Stimulated activated CD8-positive, alpha-beta memory T cell treated with anti-CD3 and anti-CD28 coated beads, Interleukin-7, amount 100 ng/mL, for 1 hour (primary cell): ENCODE results near the gene ITGAE.
"Not testable (repeated sequence)": the region's sequence is repeated elsewhere in the genome, so short reads cannot be mapped to it uniquely, and the experiment has no call there.

ENCODE experiments used
- DNase-seq, 2 donors: peaks; one replicate each; pipeline ENCODE4 v3.0.0-alpha.2; 2020; ENCODE audit warnings: low read depth in 2 of 2

Gene ITGAE, protein sequence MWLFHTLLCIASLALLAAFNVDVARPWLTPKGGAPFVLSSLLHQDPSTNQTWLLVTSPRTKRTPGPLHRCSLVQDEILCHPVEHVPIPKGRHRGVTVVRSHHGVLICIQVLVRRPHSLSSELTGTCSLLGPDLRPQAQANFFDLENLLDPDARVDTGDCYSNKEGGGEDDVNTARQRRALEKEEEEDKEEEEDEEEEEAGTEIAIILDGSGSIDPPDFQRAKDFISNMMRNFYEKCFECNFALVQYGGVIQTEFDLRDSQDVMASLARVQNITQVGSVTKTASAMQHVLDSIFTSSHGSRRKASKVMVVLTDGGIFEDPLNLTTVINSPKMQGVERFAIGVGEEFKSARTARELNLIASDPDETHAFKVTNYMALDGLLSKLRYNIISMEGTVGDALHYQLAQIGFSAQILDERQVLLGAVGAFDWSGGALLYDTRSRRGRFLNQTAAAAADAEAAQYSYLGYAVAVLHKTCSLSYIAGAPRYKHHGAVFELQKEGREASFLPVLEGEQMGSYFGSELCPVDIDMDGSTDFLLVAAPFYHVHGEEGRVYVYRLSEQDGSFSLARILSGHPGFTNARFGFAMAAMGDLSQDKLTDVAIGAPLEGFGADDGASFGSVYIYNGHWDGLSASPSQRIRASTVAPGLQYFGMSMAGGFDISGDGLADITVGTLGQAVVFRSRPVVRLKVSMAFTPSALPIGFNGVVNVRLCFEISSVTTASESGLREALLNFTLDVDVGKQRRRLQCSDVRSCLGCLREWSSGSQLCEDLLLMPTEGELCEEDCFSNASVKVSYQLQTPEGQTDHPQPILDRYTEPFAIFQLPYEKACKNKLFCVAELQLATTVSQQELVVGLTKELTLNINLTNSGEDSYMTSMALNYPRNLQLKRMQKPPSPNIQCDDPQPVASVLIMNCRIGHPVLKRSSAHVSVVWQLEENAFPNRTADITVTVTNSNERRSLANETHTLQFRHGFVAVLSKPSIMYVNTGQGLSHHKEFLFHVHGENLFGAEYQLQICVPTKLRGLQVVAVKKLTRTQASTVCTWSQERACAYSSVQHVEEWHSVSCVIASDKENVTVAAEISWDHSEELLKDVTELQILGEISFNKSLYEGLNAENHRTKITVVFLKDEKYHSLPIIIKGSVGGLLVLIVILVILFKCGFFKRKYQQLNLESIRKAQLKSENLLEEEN

DNA sequence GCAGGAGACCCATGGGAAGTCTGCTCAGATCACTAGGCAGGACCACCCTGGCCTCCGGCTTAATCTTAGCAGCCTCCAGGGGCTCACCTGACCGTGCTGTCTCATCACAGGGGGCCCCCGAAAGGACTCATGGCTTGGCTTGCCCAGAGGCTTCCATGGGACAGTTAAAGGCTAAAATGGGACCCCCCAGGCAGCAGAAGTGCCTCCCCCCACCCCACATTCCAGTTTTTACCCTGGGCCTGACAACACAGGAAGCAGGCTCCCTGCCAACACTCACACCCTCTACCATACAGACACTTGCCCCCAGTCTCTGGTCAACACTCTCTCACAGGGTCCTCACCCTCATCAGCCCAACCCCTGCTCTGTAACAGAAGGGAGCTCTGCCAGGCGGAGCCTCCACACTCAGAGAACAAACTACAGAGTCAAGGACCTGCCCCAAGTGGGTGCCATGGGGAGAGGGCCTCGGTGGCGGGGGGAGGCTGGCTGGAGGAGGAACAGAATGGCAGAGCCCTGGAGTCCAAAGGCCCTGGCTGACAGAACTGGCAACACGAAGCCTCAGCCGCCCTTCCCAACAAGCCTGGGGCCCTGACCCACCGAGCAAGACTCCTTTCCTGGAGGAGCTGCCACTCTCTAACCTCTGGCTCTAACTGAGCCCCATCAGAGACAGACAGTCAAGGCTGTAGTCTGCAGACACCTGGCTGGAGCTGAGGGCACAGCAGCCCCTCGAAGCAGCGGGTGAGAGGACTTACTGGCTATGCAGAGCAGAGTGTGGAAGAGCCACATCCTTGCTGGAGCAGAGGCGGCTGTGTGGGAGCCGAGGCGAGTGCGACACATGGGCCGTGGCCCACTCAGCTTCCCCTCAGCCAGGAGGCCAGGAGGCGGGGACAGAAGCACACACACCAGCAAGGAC is at the start of gene ITGAE:
TSS of gene ITGAE (minus strand) at position 827 of the 910 bp plus-strand sequence. CDS start at position 783, 44 bp downstream.
- no peak for DNase-seq

DNA sequence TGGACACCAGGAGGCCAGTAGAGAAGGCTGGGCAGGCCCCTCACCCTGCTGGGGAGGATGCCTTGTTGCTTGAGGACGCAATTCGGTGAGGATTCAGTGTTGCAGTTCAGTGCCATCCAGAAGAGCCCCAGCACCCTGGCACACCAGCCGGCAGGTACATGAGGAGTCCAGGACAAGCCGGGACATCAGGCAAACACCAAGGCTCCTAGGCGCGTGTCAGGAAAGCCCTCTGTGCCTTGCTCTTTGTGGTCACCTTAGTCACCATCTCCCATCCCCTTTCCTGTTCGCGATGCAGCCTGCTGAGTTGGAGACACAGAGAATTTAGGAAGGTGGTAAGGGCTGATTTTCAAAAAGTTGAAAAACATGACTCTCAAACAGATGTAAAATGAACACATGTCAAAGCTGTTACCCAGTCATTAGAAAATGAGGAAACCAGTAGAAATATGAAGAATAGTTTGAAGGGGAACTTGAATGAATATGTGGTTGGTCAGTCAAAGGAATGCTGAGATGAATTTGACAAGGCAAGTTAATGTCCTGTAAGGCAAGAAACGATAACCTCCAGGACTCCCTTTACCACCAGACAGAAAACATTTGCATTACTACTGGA is 47.3 kb upstream of the ITGAE start:
- no peak for DNase-seq

DNA sequence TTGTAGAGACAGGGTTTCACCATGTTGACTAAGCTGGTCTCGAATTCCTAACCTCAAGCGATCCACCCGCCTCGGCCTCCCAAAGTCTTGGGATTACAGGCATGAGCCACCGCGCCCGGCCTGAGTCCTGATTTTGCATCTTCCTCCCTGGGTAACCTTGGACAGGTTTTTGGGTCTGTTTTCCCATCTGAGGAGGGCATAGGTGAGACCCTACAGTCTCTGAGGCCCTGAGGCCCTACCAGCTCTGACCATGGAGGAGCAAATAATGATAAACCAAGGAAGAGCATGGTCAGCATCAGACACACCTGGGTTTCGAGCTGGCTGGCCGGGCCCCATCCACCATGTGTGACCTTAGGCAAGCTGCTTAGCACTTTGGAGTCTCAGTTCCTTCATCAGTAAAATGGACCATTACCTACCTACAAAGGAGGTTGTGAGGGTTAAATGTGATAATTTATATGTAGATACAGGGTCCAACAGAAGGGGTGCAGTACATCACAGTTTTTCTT is 46.2 kb upstream of the ITGAE start:
- DNase-seq, result no peak

DNA sequence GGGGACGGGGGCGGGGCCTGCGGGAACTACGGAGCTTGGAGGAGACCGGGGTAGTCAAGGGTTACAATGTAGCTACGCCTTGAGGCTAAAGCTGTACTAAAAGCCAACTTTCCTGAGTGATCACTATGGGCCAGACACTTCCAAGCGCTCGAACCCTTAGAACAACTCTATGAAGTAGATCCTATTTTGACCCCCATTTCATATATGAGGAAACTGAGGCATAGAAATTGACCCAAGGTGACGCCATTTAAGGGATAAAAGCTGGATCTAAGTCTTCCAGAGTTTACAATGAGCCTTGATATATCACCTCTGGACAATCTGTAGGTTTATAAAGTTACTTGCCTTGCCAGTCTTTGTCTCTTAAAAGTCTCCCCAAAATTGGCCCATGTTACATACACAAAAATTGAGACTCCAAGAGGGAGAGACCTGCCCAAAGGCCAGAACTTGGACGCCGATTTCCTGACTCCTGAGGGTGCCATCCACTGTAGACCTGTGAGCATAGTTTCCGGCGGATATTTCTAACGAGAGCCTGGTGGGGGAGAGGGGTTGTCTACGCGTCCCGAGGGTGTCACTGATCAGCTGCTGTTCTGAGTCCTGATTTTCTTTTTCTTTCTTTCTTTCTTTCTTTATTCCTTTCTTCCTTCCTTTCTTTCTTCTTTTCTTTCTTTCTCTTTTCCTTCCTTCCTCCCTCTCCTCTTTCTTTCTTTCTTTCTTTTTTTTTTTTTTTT is 45.6 kb upstream of the ITGAE start:
- DNase-seq, result no peak

DNA sequence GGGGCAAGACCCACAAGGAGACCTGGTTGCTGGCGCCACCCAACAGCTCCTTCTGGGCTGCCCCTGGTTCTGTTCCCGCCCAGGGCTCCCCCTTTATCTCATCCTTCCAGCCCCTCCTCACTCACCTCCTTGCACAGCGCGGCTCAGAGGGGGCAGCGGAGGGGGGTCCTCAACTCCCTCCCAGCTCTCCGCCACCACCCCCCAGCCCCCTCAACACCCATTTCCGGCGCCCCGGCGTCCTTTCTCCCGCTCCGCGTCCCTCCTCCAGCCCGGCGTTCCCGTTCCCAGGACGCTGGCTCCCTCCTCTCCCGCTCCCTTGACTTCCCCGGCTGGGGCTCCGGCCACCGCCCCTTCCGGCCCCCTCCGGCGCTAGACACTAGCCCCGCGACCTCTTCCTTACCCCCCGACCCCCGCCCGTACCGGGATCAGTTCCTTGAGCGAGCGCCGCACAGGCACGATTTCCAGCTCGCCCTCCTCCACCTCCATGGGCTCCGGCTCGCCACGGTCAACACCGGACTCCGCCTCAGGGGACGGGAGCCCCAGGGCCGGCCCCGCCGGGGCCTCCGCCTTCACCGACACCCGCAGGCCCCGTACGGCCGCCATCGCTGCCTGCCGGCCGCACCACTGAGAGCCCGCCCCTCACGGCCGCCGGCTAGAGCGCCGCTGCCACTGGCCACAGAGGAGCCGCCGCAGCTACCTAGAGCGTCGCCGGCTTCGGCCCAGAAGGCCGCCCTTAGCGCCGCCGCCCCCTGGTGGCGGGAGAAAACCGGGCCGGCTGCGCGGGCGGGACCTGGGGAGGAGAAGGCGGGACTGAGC is 44.8 kb upstream of the ITGAE start, which contains the start of gene NCBP3:
TSS of gene NCBP3 (minus strand) at position 626 of the 816 bp plus-strand sequence. CDS start at position 603, 23 bp downstream.
- DNase-seq, result peak; percentile 77 to 78

DNA sequence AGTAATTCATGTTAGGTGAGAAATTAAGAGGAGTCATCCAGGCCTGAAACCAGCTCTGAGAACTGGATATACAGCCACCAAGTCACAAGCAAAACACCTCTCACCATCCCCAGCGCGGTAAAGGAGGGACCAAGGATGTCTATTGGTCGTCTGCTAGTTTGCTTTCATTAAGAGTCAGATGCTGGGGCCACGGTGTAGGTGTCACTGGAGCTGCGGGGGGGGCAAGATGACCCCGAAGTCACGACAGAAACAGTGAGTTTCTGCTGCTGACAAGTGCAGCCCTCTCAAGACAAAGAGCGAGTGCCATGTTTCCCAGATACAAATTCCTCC is 44.3 kb upstream of the ITGAE start:
- DNase-seq, result no peak

DNA sequence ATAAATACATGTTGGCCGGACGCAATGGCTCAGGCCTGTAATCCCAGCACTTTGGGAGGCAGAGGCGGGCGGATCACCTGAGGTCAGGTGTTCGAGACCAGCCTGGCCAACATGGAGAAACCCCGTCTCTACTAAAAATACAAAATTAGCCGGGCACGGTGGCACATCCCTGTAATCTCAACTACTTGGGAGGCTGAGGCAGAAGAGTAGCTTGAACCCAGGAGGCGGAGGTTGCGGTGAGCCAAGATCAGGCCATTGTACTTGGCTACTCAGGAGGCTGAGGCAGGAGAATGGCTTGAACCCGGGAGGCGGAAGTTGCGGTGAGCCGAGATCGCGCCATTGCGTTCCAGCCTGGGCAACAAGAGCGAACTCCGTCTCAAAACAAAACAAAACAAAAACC is 43.6 kb upstream of the ITGAE start:
- DNase-seq, result not testable (repeated sequence)

DNA sequence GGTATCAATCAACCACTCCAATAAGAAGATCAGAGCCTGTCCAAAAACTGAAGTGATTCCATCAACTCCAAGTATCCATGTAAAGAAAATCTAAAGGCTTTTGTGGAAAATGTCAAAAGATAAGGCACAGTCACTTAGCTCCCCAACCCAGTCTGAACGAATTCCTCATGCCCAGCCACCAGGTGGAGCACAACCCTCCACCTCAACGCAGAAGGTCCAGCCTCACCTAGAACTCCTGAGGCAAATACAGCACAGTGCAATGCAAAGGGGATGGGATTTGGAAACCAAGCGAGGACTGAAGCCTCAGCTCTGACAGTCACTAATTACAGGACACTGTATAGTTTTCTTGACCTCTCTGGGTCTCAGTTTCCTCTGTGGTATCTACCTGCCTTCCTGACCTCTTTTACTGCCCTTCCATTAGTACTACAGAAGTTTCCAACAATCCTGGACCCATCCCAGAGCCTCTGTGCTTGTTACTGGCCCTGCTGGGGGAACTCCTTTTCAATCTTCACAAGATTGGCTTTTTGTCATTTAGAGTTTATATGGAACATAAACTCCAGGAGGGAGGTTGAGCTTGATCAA is 43.0 kb upstream of the ITGAE start:
- peak in 1 of 2 donors; percentile 25 for DNase-seq

DNA sequence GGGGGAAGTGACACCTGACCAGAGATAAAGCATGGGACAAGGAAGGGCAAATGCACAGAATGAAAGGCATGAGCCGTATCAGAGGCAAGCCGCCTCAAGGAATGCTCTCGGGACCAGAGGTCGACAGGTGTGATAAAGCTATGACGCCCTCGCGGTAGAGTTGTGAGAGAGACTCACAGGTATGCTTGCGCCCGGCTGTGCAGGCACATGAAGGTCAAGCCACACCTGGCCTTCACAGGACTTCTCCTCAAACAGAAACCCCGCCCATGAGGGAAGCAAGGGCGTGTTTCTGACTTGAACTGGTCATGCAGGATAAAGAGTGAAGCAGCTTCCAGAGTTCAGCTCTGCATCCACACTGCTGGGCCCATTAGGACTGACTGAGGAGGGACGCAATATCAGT is 37.2 kb upstream of the ITGAE start:
- no peak for DNase-seq

DNA sequence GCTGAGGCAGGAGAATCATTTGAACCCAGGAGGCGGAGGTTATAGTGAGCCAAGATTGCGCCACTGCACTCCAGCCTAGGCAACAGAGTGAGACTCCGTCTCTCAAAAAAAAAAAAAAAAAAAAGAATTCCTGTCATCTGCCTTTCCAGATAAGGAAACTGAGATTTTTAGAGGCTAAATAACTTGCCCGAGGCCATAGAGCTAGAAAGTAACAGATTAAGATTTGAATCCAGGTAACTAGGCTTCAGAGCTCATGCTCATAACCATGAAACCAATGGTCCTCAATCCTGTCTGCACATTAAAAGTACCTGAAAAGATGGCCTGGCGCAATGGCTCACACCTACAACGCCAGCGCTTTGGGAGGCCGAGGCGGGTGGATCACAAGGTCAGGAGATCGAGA is 35.6 kb upstream of the ITGAE start:
- no peak for DNase-seq

DNA sequence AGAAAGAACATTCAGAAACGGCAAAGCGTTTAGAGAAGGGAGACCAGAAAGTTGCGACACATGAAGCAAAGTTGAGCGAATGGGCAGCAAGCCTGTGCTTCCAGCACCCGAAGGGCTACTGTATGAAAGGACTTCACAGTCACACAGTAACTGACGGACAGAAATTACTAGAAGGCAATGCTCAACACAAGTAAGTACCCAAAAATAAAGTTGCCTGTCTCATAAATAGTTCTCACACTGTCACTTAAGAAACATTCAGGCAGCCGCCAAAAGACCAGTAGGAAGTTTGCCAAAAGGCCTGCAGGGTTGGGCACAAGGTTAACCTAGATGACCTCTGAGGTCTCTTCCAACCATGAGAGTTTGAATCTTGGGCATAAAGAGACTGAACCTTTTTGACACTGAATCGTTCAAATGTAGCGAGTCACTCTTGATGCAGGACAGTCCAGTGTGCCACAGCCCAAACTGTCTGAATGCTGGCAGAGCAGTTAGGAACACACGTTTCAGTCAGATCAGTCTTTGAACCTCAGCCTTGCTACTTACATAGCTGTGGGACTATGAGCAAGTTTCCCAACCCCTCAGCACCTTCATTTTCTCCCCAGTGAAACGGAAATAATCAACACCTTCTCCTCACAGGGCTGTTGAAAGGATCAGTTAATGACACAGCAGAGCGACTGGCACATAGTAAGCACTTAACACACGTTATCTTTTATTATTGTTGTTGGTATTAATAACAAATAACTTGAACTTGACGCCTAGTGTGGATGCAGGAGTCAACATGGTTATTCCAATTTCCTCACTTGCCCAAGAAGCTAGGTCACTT is 34.6 kb upstream of the ITGAE start:
- no peak for DNase-seq

DNA sequence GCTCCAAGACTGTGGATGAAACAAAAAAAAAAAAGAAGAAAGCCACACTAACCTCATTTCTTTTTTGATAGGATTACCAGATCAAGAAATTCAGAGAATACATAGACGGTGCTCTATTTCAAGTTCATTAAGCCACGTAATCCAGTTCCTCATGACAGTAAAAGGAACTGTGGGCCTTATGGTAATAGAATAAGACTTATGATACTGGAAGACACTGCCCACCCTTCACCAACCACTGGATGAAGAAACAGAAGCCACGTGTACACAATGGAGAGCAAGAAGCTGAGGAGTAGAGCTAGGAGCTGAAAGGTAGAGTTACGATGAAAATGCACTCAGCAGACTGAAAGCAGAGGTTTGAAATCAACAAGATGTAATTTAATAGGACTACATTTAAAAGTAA is 33.8 kb upstream of the ITGAE start:
- DNase-seq, result no peak

DNA sequence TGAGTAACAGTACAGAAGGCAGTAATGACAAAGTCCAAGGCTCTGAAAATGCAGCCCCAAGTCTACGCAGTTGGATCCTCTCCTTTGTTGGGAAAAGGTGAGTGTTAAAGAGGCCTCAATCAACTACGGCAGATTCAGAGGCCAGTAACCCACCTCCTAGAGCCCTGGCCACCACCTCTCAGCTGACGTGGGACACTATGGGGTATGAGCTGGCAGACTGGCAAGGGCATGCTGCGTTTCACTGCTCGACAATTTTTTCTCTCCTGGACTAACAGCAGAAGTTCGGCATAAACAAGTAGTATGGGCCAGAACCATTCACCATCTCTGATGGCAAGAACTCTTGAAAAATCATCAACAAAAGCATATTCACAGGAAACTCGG is 27.9 kb upstream of the ITGAE start:
- no peak for DNase-seq

DNA sequence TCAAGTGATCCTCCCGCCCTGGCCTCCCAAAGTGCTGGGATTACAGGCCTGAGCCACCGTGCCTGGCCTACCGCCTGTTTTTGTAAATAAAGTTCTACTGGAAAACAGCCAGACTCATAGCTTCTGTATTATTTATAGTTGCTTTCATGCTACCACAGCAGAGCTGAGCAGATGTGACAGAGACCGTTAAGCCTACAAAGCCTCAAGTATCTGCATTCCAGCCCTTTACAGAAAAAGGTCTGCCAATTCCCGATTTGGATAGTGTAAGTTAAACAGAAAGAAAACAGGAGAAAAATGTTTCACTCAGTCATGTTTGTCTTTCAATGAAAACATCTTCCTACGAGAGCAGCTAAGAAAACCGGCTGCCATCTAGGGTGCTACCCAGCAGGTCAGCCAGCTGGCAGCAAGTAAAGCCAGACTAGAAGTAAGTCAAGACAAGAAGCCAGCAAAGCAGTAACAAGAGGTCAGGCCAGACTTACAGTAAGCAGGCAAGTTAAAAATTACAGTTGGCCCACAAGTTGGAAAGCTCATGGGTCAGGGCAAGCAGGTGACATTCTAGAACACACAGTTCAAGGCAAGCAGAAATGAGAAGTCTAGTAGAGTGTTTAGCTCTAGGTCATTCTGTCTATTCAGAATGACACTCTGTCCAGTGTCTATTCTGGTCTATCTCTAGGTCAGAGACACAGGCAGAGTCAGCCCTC is 27.3 kb upstream of the ITGAE start:
- no peak for DNase-seq

DNA sequence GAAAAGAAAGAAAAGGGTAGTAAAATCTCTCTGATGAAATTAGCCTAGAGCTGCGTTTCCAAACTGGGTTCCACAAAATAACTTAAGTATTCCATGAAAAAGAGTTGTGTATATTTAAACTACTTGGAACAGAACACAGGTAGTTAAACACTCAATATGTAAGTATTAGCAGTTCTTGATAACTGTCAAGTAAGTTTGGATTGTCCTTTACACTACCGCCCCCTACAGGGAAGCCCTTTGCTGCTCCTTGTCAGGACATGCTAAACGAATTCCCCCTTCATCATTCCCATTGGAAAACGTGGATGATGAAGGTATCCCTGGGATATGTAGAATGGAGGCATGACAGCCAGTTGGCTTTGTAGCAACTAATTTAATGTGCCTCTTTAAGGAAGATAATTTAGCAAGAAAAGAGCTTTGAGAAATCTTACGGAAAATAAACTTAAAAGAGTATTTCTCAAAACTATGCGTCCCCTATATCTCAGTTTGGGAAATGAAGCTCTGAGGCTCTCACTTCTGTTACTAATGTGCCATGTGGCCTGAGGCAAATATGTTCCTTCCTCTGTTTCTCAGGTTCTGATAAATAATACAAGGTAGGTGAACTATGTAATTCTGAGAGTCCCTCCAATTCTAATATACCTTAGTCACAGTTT is 26.3 kb upstream of the ITGAE start:
- DNase-seq, result peak; percentile 40 to 60

DNA sequence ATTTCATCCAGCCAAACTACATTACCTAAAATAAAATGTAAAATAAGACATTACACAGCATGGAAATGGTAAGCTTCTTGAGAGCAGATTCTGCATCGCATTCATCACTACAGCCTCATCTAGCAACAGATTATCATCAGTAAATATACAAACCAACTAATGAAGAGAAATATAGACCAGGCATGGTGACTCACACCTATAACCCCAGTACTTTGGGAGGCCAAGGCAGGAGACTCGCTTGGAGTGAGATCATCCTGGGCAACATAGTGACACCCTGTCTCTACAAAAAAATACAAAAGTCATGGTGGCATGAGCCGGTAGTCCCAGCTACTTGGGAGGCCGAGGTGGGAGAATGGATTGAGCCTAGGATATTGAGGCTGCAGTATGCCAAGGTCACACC is 25.2 kb upstream of the ITGAE start:
- no peak for DNase-seq

DNA sequence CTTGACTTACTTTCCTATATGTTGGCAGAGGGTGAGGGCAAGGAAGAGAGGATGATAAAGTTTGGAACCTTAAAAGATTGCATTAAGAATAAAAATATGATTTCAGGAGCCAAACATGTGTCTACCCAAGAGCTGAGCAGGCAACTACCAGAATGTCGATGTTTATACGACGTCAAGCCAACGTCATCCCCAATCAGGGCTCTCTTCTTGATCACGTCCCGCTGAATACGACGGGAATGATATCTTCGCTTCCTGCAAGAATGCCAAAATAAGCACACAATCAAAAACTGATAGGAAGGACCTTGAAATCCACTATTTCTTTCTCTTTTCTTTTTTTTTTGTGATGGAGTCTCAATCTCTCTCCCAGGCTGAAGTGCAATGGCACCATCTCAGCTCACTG is 20.1 kb upstream of the ITGAE start:
- no peak for DNase-seq
